Skeletal muscle cell (primary cell): ENCODE data around the gene CADPS2.

Experiments used
- DNase-seq: peaks from one replicate; pipeline ENCODE4 v3.0.0-alpha.2; 2010; ENCODE audit warnings: low read depth
- H3K4me3 ChIP-seq: 2 replicates; pipeline ENCODE4 v1.5.1; 2011; ENCODE audit warnings: low read depth, mild to moderate bottlenecking, control low read depth, low read length, moderate library complexity

Gene CADPS2

DNA sequence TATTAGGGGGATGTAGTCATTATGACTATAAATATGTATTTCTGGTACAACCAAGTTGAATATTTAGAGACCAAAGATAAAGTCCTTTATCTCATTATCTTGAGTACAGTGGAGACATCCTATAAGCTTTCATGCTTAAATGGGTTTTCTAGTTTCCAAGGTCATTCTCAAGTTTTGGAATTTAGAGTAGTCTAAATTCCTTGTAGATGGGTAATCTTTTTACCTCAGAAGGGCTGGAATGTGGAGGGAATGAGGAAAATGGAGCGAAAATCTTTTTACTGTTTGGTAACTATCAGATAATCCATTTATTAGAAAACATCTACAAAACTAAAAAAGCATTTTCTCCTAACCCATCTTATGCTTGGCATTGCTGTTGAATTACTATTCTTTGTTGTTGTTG, 368.7 kb downstream of the CADPS2 start:
- H3K4me3 ChIP-seq, result no peak overlapping the region
- DNase-seq, result no peak

DNA sequence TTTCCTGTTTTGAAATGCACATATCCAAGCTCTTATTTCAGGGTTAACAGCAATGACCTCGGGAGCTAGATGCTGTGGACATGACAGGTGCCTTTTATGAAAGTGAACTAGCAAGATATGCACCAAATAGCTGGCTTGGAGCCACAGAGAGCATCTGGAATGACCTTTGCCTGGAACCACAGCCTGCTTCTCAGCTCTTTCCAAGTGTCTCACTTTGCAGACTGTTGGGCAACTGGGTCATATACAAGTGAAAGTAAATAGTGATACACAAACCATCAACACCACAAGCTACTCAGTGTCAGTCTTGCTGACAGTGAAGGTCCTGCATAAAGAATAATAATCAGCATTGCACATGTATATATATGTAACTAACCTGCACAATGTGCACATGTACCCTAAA, 370.9 kb downstream of the CADPS2 start:
- no peak overlapping the region for H3K4me3 ChIP-seq
- no peak for DNase-seq

- no peak for DNase-seq
- no peak overlapping the region for H3K4me3 ChIP-seq
These were observed 375.0 kb downstream of the CADPS2 start for GRCh38 chr7:122511268-122511667.

- DNase-seq, result no peak
These were observed 378.7 kb downstream of the CADPS2 start for GRCh38 chr7:122507591-122507990.

DNA sequence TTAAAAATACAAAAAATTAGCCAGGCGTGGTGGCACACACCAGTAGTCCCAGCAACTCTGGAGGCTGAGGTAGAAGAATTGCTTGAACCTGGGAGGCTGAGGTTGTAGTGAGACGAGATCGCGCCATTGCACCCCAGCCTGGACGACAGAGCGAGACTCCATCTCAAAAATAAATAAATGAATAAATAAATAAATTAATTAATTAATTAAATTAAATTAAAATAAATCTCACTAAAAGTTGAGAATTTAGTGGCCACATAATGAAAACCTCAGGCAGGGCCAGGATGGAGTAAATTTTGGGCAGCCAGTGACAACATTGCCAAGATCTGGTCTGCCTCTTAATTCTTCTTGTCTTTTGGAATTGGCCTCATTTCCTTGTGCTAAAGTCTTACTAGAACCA, 394.3 kb downstream of the CADPS2 start:
- DNase-seq, result no peak
- no peak overlapping the region for H3K4me3 ChIP-seq

More at GRCh38 chr7:122507591-122507990, 378.7 kb downstream of the CADPS2 start:
- no peak overlapping the region for H3K4me3 ChIP-seq

DNA sequence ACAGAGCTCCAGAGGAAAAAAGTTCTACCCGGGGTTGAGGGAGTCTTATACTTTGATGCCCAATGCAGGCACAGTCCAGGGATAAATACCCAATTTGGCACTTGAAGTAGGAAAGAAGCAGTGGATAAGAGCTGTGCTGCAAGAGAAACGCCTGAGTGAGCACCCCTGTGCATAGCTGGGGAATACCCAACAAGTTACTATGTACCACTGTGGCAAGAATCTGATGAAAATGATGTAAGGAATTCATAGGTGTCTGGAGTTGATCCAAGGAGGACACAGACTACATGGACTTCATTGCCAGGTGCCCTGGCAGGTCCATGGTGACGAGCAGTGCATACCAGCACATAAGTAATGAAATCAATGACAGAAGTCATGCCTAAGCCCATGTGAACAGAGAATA, 398.0 kb downstream of the CADPS2 start:
- no peak for DNase-seq
- H3K4me3 ChIP-seq, result no peak overlapping the region

- DNase-seq, result no peak
- no peak overlapping the region for H3K4me3 ChIP-seq
These were observed 399.1 kb downstream of the CADPS2 start for GRCh38 chr7:122487131-122487530.

GRCh38 chr7:122485856-122486255, 400.4 kb downstream of the CADPS2 start:
- no peak overlapping the region for H3K4me3 ChIP-seq
- DNase-seq, result peak; percentile 3

- no peak overlapping the region for H3K4me3 ChIP-seq
- no peak for DNase-seq
These were observed 404.0 kb downstream of the CADPS2 start for GRCh38 chr7:122482212-122482611.

GRCh38 chr7:122470859-122471258, 415.4 kb downstream of the CADPS2 start:
- no peak overlapping the region for H3K4me3 ChIP-seq
- DNase-seq, result no peak

- no peak for DNase-seq
- no peak overlapping the region for H3K4me3 ChIP-seq
These were observed 417.3 kb downstream of the CADPS2 start for GRCh38 chr7:122468945-122469344.

DNA sequence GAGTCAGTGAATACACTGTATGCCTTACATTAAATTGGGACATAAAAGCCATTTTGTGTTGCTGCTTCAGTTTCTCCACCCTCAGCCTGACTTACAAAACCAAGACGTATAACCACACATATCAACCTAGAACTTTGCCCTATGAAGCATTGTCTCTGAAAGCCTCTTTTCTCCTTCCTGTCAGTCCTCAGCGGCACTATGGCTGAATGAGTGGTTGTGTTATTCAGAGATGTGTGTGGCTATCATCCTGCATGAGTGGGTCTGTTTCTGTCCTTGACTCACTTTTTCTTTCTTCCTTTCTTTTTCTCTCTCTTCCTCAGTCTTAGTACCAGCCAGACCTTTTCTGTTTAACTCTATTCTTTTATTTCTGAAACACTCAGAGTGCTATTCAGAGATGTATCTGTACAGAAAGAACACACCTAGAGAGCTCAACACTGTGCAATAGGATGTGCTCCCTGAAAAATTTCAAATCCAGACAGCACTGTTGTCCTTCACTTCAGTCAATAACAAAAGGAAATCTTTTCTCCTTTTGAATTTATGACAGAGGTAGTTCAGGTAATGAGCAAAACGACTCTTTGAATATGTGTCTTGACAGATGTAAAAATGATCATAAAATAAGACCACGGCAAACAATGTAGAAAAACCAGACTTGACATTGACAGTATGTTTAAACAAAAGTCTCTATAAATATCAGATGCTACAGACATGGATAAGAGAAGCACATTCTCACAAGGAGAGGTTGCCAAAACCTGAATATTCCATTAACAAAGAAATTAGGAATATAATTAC, 418.4 kb downstream of the CADPS2 start:
- DNase-seq, result no peak
- no peak overlapping the region for H3K4me3 ChIP-seq

DNA sequence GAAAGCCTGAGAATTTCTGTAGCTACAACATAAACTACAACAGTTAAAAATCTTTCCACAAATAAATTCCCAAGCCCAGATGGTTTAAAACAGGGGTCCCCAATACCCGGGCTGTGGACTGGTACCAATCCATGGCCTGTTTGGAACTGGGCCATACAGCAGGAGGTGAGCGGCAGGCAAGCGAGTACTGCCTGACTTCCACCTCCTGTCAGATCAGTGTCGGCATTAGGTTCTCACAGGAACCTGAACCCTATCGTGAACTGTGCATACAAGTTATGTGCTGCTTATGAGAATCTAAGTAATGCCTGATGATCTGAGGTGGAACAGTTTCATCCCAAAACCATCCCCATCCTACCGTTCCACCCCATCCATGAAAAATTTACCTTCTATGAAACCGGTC, 421.0 kb downstream of the CADPS2 start:
- DNase-seq, result no peak
- no peak overlapping the region for H3K4me3 ChIP-seq

GRCh38 chr7:122463631-122464030, 422.6 kb downstream of the CADPS2 start:
- DNase-seq, result no peak
- no peak overlapping the region for H3K4me3 ChIP-seq

DNA sequence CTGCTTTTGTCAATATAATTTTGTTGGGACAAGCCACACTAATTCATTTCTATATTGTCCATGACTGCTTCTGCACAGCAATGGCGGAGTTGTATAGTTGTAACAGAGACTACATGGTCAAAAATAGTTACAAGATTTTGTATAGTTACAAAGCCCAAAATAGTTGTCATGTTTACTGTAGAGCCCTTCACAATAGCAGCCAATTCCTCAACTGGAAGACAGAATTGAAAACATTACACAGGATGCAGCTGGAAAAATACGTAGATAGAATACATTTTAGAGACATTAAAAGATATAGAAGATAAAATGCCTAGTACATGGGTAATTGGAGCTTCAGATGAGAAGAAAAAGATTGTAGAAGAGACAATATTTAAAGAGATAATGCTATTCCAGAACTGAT, 425.3 kb downstream of the CADPS2 start:
- no peak overlapping the region for H3K4me3 ChIP-seq
- no peak for DNase-seq

DNA sequence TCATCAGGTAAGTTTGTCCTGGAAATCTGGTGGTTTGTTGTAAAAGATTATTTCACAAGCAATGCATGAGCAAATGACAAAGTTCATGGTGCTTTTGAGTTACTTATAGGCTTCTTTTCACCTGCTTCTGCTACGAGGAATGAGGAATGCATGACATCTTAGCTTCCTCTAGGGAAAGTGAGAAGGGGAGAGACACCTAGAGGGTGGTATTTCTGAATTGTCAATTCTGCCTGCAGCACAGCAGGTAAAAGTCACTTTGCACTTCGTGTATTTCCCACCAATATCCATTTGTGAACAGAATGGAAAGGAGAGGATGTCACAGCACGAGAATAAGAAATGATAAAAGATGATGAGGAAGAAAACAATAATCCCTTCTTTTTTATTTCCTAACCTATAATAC, 428.3 kb downstream of the CADPS2 start:
- H3K4me3 ChIP-seq, result no peak overlapping the region
- no peak for DNase-seq

DNA sequence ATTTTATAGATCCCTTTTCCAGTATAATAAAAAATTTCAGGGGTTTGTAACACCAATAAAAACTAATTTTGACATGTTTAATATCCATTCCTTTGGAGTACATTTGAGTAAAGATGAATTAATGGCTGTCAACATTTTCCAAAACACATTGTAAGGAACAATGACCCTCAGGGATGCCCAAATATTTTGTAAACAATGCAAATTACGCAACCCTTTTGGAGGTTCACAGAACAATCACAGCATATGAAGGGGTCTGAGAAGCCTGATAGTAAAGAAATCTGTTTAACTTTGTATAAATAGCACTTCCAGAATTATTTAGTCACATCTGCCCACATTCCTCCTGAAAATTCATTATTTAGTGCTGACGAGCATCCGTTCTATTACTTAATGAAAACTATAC, 428.9 kb downstream of the CADPS2 start:
- no peak for DNase-seq
- no peak overlapping the region for H3K4me3 ChIP-seq

DNA sequence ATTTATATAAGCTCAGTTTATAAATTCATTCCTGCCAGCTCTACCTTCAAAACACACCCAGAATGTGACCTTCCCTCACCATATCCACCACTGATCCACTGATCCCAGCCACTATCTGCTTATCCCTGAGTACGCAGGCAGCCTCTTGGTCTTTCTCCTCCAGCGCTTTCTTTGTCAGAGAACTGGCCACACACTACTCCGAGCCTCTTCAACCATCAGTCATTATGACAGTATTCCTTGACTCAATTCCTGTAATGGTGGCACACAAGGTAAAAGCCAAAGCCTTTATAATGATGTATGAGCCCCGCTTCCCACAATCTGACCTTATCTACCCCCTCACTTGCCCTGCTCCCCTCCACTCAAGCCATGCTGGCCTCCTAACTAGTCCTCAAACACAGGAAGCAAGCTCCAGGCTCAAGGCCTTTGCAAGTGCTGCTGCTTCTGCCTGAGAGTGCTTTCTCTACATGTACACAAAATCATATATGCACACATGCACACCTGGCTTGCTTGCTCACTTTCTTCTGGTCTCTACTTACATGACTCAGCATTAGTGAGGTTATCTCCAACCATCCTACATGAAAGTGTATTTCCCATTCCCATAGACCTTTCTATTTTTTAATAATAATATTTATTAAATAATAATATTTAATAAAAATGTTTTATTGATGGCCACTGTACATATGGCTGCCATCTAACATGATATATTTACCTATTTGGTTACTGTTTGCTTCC, 431.3 kb downstream of the CADPS2 start:
- DNase-seq, result no peak
- H3K4me3 ChIP-seq, result no peak overlapping the region

- no peak overlapping the region for H3K4me3 ChIP-seq
- no peak for DNase-seq
These were observed 432.8 kb downstream of the CADPS2 start for GRCh38 chr7:122453432-122453831.

DNA sequence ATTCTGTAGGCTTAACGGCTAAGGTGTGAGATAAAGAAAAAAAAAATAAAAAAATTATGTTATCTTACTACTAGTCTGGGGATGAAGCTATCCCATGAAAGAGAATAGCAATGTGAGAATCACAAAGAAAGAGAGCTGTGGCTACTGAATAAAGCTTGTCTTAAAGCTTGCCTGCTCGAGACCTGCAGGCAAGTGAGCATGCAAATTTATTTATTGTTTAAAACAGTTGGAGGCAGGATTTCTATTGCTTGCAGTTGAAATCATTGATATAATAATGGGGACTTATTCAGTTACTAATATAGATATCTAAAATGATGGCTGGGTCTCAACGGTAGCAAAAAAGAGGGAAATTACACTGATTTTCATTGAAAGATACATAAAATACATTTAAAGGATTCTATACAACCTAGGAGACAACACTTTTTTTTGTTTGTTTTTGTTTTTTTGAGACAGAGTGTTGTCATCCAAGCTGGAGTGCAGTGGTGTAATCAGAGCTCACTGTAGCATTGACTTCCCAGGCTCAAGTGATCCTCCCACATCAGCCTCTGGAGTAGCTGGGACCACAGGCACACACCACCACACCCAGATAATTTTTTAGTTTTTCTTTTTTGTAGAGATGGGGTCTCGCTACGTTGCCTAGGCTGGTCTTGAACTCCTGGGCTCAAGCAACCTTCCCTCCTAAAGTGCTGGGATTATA, 437.2 kb downstream of the CADPS2 start:
- DNase-seq, result no peak
- no peak overlapping the region for H3K4me3 ChIP-seq
